ENCODE measurements around the gene MAPT. TPM values are rescaled to one million over a fixed set of nuclear protein-coding genes. Genes with fewer than 3 reads are reported as not detected.
"Not testable (repeated sequence)": the region's sequence is repeated elsewhere in the genome, so short reads cannot be mapped to it uniquely, and the experiment has no call there.

The MAPT gene
- polyA plus RNA-seq, 1 donor = 12.3 TPM

DNA sequence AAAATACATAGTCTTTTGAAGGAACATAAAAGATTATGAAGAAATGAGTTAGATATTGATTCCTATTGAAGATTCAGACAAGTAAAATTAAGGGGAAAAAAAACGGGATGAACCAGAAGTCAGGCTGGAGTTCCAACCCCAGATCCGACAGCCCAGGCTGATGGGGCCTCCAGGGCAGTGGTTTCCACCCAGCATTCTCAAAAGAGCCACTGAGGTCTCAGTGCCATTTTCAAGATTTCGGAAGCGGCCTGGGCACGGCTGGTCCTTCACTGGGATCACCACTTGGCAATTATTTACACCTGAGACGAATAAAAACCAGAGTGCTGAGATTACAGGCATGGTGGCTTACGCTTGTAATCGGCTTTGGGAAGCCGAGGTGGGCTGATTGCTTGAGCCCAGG lies 114.2 kb downstream of the MAPT start:
- DNase-seq (ENCODE audit: low read depth) = no peak

DNA sequence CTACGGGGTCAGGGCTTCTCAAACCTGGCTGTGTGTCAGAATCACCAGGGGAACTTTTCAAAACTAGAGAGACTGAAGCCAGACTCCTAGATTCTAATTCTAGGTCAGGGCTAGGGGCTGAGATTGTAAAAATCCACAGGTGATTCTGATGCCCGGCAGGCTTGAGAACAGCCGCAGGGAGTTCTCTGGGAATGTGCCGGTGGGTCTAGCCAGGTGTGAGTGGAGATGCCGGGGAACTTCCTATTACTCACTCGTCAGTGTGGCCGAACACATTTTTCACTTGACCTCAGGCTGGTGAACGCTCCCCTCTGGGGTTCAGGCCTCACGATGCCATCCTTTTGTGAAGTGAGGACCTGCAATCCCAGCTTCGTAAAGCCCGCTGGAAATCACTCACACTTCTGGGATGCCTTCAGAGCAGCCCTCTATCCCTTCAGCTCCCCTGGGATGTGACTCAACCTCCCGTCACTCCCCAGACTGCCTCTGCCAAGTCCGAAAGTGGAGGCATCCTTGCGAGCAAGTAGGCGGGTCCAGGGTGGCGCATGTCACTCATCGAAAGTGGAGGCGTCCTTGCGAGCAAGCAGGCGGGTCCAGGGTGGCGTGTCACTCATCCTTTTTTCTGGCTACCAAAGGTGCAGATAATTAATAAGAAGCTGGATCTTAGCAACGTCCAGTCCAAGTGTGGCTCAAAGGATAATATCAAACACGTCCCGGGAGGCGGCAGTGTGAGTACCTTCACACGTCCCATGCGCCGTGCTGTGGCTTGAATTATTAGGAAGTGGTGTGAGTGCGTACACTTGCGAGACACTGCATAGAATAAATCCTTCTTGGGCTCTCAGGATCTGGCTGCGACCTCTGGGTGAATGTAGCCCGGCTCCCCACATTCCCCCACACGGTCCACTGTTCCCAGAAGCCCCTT lies 115.6 kb downstream of the MAPT start:
- DNase-seq (ENCODE audit: low read depth) = no peak

DNA sequence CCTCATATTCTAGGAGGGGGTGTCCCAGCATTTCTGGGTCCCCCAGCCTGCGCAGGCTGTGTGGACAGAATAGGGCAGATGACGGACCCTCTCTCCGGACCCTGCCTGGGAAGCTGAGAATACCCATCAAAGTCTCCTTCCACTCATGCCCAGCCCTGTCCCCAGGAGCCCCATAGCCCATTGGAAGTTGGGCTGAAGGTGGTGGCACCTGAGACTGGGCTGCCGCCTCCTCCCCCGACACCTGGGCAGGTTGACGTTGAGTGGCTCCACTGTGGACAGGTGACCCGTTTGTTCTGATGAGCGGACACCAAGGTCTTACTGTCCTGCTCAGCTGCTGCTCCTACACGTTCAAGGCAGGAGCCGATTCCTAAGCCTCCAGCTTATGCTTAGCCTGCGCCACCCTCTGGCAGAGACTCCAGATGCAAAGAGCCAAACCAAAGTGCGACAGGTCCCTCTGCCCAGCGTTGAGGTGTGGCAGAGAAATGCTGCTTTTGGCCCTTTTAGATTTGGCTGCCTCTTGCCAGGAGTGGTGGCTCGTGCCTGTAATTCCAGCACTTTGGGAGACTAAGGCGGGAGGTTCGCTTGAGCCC lies 116.3 kb downstream of the MAPT start:
- DNase-seq (ENCODE audit: low read depth) = no peak

DNA sequence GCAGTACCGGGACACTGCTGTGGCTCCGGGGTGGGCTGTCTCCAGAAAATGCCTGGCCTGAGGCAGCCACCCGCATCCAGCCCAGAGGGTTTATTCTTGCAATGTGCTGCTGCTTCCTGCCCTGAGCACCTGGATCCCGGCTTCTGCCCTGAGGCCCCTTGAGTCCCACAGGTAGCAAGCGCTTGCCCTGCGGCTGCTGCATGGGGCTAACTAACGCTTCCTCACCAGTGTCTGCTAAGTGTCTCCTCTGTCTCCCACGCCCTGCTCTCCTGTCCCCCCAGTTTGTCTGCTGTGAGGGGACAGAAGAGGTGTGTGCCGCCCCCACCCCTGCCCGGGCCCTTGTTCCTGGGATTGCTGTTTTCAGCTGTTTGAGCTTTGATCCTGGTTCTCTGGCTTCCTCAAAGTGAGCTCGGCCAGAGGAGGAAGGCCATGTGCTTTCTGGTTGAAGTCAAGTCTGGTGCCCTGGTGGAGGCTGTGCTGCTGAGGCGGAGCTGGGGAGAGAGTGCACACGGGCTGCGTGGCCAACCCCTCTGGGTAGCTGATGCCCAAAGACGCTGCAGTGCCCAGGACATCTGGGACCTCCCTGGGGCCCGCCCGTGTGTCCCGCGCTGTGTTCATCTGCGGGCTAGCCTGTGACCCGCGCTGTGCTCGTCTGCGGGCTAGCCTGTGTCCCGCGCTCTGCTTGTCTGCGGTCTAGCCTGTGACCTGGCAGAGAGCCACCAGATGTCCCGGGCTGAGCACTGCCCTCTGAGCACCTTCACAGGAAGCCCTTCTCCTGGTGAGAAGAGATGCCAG lies 117.6 kb downstream of the MAPT start:
- DNase-seq (ENCODE audit: low read depth) = no peak

DNA sequence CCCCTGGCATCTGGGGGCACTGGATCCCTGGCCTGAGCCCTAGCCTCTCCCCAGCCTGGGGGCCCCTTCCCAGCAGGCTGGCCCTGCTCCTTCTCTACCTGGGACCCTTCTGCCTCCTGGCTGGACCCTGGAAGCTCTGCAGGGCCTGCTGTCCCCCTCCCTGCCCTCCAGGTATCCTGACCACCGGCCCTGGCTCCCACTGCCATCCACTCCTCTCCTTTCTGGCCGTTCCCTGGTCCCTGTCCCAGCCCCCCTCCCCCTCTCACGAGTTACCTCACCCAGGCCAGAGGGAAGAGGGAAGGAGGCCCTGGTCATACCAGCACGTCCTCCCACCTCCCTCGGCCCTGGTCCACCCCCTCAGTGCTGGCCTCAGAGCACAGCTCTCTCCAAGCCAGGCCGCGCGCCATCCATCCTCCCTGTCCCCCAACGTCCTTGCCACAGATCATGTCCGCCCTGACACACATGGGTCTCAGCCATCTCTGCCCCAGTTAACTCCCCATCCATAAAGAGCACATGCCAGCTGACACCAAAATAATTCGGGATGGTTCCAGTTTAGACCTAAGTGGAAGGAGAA lies 118.2 kb downstream of the MAPT start:
- DNase-seq (ENCODE audit: low read depth) = no peak

DNA sequence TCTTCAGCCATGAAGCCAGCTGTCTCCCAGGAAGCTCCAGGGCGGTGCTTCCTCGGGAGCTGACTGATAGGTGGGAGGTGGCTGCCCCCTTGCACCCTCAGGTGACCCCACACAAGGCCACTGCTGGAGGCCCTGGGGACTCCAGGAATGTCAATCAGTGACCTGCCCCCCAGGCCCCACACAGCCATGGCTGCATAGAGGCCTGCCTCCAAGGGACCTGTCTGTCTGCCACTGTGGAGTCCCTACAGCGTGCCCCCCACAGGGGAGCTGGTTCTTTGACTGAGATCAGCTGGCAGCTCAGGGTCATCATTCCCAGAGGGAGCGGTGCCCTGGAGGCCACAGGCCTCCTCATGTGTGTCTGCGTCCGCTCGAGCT lies 118.8 kb downstream of the MAPT start:
- DNase-seq (ENCODE audit: low read depth) = no peak

DNA sequence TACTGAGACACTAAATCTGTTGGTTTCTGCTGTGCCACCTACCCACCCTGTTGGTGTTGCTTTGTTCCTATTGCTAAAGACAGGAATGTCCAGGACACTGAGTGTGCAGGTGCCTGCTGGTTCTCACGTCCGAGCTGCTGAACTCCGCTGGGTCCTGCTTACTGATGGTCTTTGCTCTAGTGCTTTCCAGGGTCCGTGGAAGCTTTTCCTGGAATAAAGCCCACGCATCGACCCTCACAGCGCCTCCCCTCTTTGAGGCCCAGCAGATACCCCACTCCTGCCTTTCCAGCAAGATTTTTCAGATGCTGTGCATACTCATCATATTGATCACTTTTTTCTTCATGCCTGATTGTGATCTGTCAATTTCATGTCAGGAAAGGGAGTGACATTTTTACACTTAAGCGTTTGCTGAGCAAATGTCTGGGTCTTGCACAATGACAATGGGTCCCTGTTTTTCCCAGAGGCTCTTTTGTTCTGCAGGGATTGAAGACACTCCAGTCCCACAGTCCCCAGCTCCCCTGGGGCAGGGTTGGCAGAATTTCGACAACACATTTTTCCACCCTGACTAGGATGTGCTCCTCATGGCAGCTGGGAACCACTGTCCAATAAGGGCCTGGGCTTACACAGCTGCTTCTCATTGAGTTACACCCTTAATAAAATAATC lies 119.3 kb downstream of the MAPT start:
- no peak for DNase-seq (ENCODE audit: low read depth)

DNA sequence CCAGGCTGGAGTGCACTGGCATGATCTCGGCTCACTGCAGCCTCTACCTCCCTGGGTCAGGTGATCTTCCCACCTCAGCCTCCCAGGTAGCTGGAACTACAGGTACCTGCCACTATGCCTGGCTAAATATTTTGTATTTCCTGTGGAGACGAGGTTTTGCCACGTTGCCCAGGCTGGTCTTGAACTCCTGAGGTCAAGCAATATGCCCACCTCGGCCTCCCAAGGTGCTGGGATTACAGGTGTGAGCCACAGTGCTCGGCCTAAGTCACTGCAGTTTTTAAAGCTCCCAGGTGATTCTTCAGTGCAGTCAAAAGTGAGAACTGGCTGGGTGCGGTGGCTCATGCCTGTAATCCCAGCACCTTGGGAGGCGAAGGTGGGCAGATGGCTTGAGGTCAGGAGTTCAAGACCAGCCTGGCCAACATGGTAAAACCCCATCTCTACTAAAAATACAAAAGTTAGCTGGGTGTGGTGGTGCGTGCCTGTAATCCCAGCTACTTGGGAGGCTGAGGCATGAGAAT lies 125.1 kb downstream of the MAPT start:
- DNase-seq (ENCODE audit: low read depth) = not testable (repeated sequence)

DNA sequence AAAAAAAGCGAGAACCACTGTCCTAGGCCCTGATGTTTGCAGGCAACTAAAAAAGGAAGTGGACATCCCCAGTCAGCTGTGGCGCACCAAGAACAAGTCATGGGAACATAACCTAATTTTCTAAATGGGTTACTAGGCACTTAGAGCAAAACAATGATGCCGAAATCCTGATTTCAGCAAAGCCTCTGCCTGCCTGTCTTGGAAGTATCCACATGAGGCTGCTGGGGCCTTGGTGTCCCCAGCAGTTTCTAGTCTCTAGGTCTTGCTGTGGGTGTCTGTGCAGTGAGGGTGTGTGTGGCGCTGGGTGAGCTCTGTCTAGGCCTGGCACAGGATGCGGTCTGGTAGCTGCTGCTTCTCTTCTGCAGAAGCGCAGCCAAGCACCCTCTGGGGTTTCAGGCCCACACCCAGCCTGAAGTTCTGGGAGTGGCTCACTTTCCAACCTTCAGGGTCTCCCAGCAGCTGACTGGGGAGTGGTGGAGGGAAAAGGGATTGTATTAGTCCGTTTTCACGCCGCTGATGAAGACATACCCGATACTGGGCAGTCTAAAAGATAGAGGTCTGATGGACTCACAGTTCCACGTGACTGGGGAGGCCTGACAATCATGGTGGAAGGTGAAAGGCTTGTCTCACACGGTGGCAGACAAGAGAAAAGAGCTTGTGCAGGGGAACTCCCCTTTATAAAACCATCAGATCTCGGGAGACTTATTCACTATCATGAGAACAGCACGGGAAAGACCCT lies 125.8 kb downstream of the MAPT start:
- no peak for DNase-seq (ENCODE audit: low read depth)

DNA sequence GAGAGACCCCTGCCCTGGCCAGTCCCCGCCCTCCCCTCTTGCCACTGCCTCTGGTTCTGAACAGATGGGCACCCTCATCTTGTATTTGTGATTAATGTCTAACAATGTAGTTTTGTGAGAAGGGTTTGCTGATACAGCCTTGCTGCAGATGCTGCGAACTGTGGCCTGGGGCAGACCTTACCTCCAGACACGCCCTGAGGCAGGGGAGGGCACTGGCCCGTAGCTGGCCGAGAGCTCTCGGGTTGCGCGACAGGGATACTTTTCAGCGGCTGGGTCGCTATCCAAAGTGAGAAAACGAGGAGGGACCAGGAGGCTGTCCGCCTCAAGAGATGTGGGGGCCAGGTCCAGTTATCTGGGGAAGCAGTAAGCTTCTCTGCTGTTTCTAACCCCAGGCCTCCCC lies 126.6 kb downstream of the MAPT start:
- no peak for DNase-seq (ENCODE audit: low read depth)

DNA sequence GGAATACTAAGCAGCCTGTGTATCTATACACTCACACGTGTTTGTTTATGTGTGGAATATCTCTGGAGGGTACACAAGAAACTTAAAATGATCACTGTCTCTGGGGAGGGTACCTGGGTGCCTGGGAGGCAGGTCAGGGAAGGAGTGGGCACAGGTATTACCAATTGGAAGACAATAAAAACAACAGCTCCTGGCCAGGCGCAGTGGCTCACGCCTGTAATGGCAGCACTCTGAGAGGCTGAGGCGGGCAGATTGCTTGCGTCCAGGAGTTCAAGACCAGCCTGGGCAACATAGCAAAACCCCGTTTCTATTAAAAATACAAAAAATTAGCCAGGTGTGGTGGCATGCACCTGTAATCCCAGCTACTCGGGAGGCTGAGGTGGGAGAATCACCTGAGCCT lies 129.0 kb downstream of the MAPT start:
- DNase-seq (ENCODE audit: low read depth) = not testable (repeated sequence)

DNA sequence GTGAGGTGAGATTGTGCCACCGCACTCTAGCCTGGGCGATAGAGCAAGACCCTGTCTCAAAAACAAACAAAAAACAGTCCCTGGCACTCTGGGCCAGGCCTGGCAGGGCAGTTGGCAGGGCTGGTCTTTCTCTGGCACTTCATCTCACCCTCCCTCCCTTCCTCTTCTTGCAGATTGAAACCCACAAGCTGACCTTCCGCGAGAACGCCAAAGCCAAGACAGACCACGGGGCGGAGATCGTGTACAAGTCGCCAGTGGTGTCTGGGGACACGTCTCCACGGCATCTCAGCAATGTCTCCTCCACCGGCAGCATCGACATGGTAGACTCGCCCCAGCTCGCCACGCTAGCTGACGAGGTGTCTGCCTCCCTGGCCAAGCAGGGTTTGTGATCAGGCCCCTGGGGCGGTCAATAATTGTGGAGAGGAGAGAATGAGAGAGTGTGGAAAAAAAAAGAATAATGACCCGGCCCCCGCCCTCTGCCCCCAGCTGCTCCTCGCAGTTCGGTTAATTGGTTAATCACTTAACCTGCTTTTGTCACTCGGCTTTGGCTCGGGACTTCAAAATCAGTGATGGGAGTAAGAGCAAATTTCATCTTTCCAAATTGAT lies 129.5 kb downstream of the MAPT start:
- no peak for DNase-seq (ENCODE audit: low read depth)

DNA sequence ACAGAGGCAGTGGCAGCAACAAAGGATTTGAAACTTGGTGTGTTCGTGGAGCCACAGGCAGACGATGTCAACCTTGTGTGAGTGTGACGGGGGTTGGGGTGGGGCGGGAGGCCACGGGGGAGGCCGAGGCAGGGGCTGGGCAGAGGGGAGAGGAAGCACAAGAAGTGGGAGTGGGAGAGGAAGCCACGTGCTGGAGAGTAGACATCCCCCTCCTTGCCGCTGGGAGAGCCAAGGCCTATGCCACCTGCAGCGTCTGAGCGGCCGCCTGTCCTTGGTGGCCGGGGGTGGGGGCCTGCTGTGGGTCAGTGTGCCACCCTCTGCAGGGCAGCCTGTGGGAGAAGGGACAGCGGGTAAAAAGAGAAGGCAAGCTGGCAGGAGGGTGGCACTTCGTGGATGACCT lies 130.2 kb downstream of the MAPT start:
- no peak for DNase-seq (ENCODE audit: low read depth)

DNA sequence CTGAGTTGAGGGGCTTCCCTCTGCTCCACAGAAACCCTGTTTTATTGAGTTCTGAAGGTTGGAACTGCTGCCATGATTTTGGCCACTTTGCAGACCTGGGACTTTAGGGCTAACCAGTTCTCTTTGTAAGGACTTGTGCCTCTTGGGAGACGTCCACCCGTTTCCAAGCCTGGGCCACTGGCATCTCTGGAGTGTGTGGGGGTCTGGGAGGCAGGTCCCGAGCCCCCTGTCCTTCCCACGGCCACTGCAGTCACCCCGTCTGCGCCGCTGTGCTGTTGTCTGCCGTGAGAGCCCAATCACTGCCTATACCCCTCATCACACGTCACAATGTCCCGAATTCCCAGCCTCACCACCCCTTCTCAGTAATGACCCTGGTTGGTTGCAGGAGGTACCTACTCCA lies 130.7 kb downstream of the MAPT start:
- DNase-seq (ENCODE audit: low read depth) = no peak

DNA sequence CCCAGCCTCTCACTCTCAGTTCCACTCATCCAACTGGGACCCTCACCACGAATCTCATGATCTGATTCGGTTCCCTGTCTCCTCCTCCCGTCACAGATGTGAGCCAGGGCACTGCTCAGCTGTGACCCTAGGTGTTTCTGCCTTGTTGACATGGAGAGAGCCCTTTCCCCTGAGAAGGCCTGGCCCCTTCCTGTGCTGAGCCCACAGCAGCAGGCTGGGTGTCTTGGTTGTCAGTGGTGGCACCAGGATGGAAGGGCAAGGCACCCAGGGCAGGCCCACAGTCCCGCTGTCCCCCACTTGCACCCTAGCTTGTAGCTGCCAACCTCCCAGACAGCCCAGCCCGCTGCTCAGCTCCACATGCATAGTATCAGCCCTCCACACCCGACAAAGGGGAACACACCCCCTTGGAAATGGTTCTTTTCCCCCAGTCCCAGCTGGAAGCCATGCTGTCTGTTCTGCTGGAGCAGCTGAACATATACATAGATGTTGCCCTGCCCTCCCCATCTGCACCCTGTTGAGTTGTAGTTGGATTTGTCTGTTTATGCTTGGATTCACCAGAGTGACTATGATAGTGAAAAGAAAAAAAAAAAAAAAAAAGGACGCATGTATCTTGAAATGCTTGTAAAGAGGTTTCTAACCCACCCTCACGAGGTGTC lies 131.3 kb downstream of the MAPT start:
- no peak for DNase-seq (ENCODE audit: low read depth)

DNA sequence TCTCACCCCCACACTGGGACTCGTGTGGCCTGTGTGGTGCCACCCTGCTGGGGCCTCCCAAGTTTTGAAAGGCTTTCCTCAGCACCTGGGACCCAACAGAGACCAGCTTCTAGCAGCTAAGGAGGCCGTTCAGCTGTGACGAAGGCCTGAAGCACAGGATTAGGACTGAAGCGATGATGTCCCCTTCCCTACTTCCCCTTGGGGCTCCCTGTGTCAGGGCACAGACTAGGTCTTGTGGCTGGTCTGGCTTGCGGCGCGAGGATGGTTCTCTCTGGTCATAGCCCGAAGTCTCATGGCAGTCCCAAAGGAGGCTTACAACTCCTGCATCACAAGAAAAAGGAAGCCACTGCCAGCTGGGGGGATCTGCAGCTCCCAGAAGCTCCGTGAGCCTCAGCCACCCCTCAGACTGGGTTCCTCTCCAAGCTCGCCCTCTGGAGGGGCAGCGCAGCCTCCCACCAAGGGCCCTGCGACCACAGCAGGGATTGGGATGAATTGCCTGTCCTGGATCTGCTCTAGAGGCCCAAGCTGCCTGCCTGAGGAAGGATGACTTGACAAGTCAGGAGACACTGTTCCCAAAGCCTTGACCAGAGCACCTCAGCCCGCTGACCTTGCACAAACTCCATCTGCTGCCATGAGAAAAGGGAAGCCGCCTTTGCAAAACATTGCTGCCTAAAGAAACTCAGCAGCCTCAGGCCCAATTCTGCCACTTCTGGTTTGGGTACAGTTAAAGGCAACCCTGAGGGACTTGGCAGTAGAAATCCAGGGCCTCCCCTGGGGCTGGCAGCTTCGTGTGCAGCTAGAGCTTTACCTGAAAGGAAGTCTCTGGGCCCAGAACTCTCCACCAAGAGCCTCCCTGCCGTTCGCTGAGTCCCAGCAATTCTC lies 132.1 kb downstream of the MAPT start:
- no peak for DNase-seq (ENCODE audit: low read depth)

DNA sequence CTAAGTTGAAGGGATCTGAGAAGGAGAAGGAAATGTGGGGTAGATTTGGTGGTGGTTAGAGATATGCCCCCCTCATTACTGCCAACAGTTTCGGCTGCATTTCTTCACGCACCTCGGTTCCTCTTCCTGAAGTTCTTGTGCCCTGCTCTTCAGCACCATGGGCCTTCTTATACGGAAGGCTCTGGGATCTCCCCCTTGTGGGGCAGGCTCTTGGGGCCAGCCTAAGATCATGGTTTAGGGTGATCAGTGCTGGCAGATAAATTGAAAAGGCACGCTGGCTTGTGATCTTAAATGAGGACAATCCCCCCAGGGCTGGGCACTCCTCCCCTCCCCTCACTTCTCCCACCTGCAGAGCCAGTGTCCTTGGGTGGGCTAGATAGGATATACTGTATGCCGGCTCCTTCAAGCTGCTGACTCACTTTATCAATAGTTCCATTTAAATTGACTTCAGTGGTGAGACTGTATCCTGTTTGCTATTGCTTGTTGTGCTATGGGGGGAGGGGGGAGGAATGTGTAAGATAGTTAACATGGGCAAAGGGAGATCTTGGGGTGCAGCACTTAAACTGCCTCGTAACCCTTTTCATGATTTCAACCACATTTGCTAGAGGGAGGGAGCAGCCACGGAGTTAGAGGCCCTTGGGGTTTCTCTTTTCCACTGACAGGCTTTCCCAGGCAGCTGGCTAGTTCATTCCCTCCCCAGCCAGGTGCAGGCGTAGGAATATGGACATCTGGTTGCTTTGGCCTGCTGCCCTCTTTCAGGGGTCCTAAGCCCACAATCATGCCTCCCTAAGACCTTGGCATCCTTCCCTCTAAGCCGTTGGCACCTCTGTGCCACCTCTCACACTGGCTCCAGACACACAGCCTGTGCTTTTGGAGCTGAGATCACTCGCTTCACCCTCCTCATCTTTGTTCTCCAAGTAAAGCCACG lies 133.0 kb downstream of the MAPT start:
- no peak for DNase-seq (ENCODE audit: low read depth)

DNA sequence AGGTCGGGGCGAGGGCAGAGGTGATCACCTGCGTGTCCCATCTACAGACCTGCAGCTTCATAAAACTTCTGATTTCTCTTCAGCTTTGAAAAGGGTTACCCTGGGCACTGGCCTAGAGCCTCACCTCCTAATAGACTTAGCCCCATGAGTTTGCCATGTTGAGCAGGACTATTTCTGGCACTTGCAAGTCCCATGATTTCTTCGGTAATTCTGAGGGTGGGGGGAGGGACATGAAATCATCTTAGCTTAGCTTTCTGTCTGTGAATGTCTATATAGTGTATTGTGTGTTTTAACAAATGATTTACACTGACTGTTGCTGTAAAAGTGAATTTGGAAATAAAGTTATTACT lies 133.6 kb downstream of the MAPT start:
- no peak for DNase-seq (ENCODE audit: low read depth)
